ENCODE data around the gene MC1R. TPM values are rescaled to one million over a fixed set of nuclear protein-coding genes. Genes with fewer than 3 reads are reported as not detected.

Gene MC1R
- total RNA-seq, 2 experiments from 2014 or later: 6.7 to 6.9 TPM

GRCh38 chr16:89952049-89952448, 33.4 kb downstream of the MC1R start:
- Histone ChIP-seq H3K36me3 (ENCODE audit: insufficient read depth, low read length) (peaks cover 18% of the 10 kb centered on the region), H3K27me3 (ENCODE audit: control insufficient read depth in 1 of 2, insufficient read depth in 2 of 2, low read length in 2 of 2) (peaks cover 0 to 5% of the 10 kb centered on the region in 2 experiments), H3K27ac (ENCODE audit: low read depth in 1 of 2, low read length in 2 of 2) (no peak overlapping the region), H3K4me1 (ENCODE audit: insufficient read depth, low read length) (peaks cover 20% of the 10 kb centered on the region), H3K9me3 (ENCODE audit: control insufficient read depth in 1 of 2, insufficient read depth in 1 of 2, low read length in 2 of 2) (no peaks in the 10 kb centered on the region), H3K4me3 (ENCODE audit: low read length) (no peak overlapping the region)
- Mint-ChIP-seq H3K27me3 (peaks cover 6% of the 10 kb centered on the region), H3K9me3 (no peaks in the 10 kb centered on the region), H3K4me1 (ENCODE audit: low read depth) (peaks cover 3% of the 10 kb centered on the region), H3K27ac (no peak overlapping the region), H3K4me3 (no peak overlapping the region), H3K36me3 (ENCODE audit: low read depth) (peaks cover 6% of the 10 kb centered on the region)
- TF ChIP-seq CTCF (IDR thresholded peaks at IDR 0.05): no peak
- CTCF ChIA-PET: no interaction called here
- no peak for ATAC-seq (ENCODE audit: poor library complexity)
- no peak for DNase-seq
- POLR2A ChIA-PET: no interaction called here
- intact Hi-C loops (cut with DNase I, micrococcal nuclease): no loop called here

GRCh38 chr16:89952551-89952950, 33.9 kb downstream of the MC1R start:
- H3K36me3 ChIP-seq (ENCODE audit: insufficient read depth, low read length): peaks cover 21% of the 10 kb centered on the region
- peaks cover 8% of the 10 kb centered on the region for H3K36me3 Mint-ChIP-seq (ENCODE audit: low read depth)
- peaks cover 0 to 3% of the 10 kb centered on the region in 2 experiments for H3K27me3 ChIP-seq (ENCODE audit: control insufficient read depth in 1 of 2, insufficient read depth in 2 of 2, low read length in 2 of 2)
- peaks cover 2% of the 10 kb centered on the region for H3K27me3 Mint-ChIP-seq
- H3K9me3 Mint-ChIP-seq: no peaks in the 10 kb centered on the region
- intact Hi-C loops (cut with DNase I, micrococcal nuclease): no loop called here
- H3K4me1 Mint-ChIP-seq (ENCODE audit: low read depth): peaks cover 3% of the 10 kb centered on the region
- ChIA-PET POLR2A (no interaction called here), CTCF (no interaction called here)
- no peak for ATAC-seq (ENCODE audit: poor library complexity)
- H3K27ac ChIP-seq (ENCODE audit: low read depth in 1 of 2, low read length in 2 of 2): no peak overlapping the region
- no peak overlapping the region for H3K4me3 ChIP-seq (ENCODE audit: low read length)
- no peaks in the 10 kb centered on the region for H3K9me3 ChIP-seq (ENCODE audit: control insufficient read depth in 1 of 2, insufficient read depth in 1 of 2, low read length in 2 of 2)
- TF ChIP-seq CTCF (IDR thresholded peaks at IDR 0.05): no peak
- peaks cover 18% of the 10 kb centered on the region for H3K4me1 ChIP-seq (ENCODE audit: insufficient read depth, low read length)
- no peak for DNase-seq
- H3K27ac Mint-ChIP-seq: no peak overlapping the region
- H3K4me3 Mint-ChIP-seq: no peak overlapping the region

GRCh38 chr16:89953671-89954406, 35.2 kb downstream of the MC1R start:
- ChIA-PET CTCF (no interaction called here), POLR2A (no interaction called here)
- Histone ChIP-seq H3K9me3 (ENCODE audit: control insufficient read depth in 1 of 2, insufficient read depth in 1 of 2, low read length in 2 of 2) (no peaks in the 10 kb centered on the region), H3K4me1 (ENCODE audit: insufficient read depth, low read length) (peaks cover 11% of the 10 kb centered on the region), H3K4me3 (ENCODE audit: low read length) (no peak overlapping the region), H3K27ac (ENCODE audit: low read depth in 1 of 2, low read length in 2 of 2) (no peak overlapping the region), H3K27me3 (ENCODE audit: control insufficient read depth in 1 of 2, insufficient read depth in 2 of 2, low read length in 2 of 2) (no peaks in the 10 kb centered on the region), H3K36me3 (ENCODE audit: insufficient read depth, low read length) (peaks cover 33% of the 10 kb centered on the region)
- no peak for DNase-seq
- no peak overlapping the region for H3K4me3 Mint-ChIP-seq
- H3K27me3 Mint-ChIP-seq: no peaks in the 10 kb centered on the region
- no peak overlapping the region for H3K27ac Mint-ChIP-seq
- no peak for ATAC-seq (ENCODE audit: poor library complexity)
- peaks cover 18% of the 10 kb centered on the region for H3K36me3 Mint-ChIP-seq (ENCODE audit: low read depth)
- no peaks in the 10 kb centered on the region for H3K9me3 Mint-ChIP-seq
- no peak for TF ChIP-seq CTCF (IDR thresholded peaks at IDR 0.05)
- intact Hi-C loops (cut with DNase I, micrococcal nuclease): no loop called here
- H3K4me1 Mint-ChIP-seq (ENCODE audit: low read depth): no peaks in the 10 kb centered on the region
